NOMO-1 treated with DMSO at 0.1 percent for 48 hours (cell line): ENCODE measurements around the gene SFI1.

ENCODE experiments used
- DNase-seq: peaks from one replicate; lab custom pipeline; 2025; ENCODE audit not compliant: unreplicated experiment; lab: John Stamatoyannopoulos, UW

Gene SFI1

GRCh38 chr22:31662668-31663037 lies 166.3 kb downstream of the SFI1 start:
- no peak for DNase-seq
